Measurements from ENCODE around the gene NPNT. TPM values are rescaled to one million over a fixed set of nuclear protein-coding genes. Genes with fewer than 3 reads are reported as not detected.

Gene NPNT
- total and polyA plus RNA-seq, 5 donors from 2014 or later: not detected

- Histone ChIP-seq H3K36me3 (ENCODE audit: control insufficient read depth, insufficient read depth, low read length) (no peaks in the 10 kb centered on the region), H3K27me3 (ENCODE audit: control insufficient read depth, insufficient read depth, low read length) (no peaks in the 10 kb centered on the region), H3K4me3 (ENCODE audit: low read depth, low read length) (no peak overlapping the region), H3K27ac (ENCODE audit: insufficient read depth, low read length, poor library complexity, severe bottlenecking) (no peak overlapping the region), H3K4me1 (ENCODE audit: control insufficient read depth, insufficient read depth, low read length, poor library complexity, severe bottlenecking) (no peaks in the 10 kb centered on the region), H3K9me3 (ENCODE audit: control insufficient read depth in 2 of 2, low read length in 2 of 2) (peaks cover 4 to 7% of the 10 kb centered on the region in 2 experiments)
- DNase-seq (no peak), ATAC-seq (ENCODE audit: low read depth in 2 of 2) (no peak)
- H3K9me3 Mint-ChIP-seq: peaks cover 1 to 42% (median 16%) of the 10 kb centered on the region in 7 donors
- no peak overlapping the region for H3K27ac Mint-ChIP-seq
- peaks cover 3% of the 10 kb centered on the region for H3K36me3 Mint-ChIP-seq
- H3K4me3 Mint-ChIP-seq: no peak overlapping the region
- no peaks in the 10 kb centered on the region for H3K27me3 Mint-ChIP-seq
- H3K4me1 Mint-ChIP-seq: no peaks in the 10 kb centered on the region
Measured at GRCh38 chr4:106010761-106011160, 115.5 kb downstream of the NPNT start.

GRCh38 chr4:106011387-106011786 is 116.1 kb downstream of the NPNT start:
- Histone ChIP-seq H3K27me3 (ENCODE audit: control insufficient read depth, insufficient read depth, low read length) (no peaks in the 10 kb centered on the region), H3K36me3 (ENCODE audit: control insufficient read depth, insufficient read depth, low read length) (no peaks in the 10 kb centered on the region), H3K9me3 (ENCODE audit: control insufficient read depth in 2 of 2, low read length in 2 of 2) (peaks cover 4 to 7% of the 10 kb centered on the region in 2 experiments), H3K4me3 (ENCODE audit: low read depth, low read length) (no peak overlapping the region), H3K4me1 (ENCODE audit: control insufficient read depth, insufficient read depth, low read length, poor library complexity, severe bottlenecking) (no peaks in the 10 kb centered on the region), H3K27ac (ENCODE audit: insufficient read depth, low read length, poor library complexity, severe bottlenecking) (no peak overlapping the region)
- Mint-ChIP-seq H3K4me3 (no peak overlapping the region), H3K36me3 (peaks cover 3% of the 10 kb centered on the region), H3K9me3 (peaks cover 1 to 42% (median 16%) of the 10 kb centered on the region in 7 donors), H3K27me3 (no peaks in the 10 kb centered on the region), H3K4me1 (no peaks in the 10 kb centered on the region), H3K27ac (no peak overlapping the region)
- ATAC-seq (ENCODE audit: low read depth in 2 of 2) (no peak), DNase-seq (no peak)

GRCh38 chr4:106017975-106018374 is 122.7 kb downstream of the NPNT start:
- no peak overlapping the region for H3K27ac Mint-ChIP-seq
- H3K4me1 Mint-ChIP-seq: no peaks in the 10 kb centered on the region
- H3K36me3 Mint-ChIP-seq: peaks cover 3% of the 10 kb centered on the region
- no peak for ATAC-seq (ENCODE audit: low read depth in 2 of 2)
- Histone ChIP-seq H3K27ac (ENCODE audit: insufficient read depth, low read length, poor library complexity, severe bottlenecking) (no peak overlapping the region), H3K36me3 (ENCODE audit: control insufficient read depth, insufficient read depth, low read length) (no peaks in the 10 kb centered on the region), H3K27me3 (ENCODE audit: control insufficient read depth, insufficient read depth, low read length) (no peaks in the 10 kb centered on the region), H3K4me1 (ENCODE audit: control insufficient read depth, insufficient read depth, low read length, poor library complexity, severe bottlenecking) (no peaks in the 10 kb centered on the region), H3K4me3 (ENCODE audit: low read depth, low read length) (no peak overlapping the region), H3K9me3 (ENCODE audit: control insufficient read depth in 2 of 2, low read length in 2 of 2) (peaks cover 0 to 2% of the 10 kb centered on the region in 2 experiments)
- no peaks in the 10 kb centered on the region for H3K27me3 Mint-ChIP-seq
- DNase-seq: no peak
- peaks cover 0 to 18% (median 7%) of the 10 kb centered on the region in 7 donors for H3K9me3 Mint-ChIP-seq
- H3K4me3 Mint-ChIP-seq: no peak overlapping the region

GRCh38 chr4:106019771-106020170 is 124.5 kb downstream of the NPNT start:
- H3K9me3 Mint-ChIP-seq: peaks cover 0 to 7% (median 0%) of the 10 kb centered on the region in 7 donors
- H3K27ac Mint-ChIP-seq: no peak overlapping the region
- Histone ChIP-seq H3K9me3 (ENCODE audit: control insufficient read depth in 2 of 2, low read length in 2 of 2) (peaks cover 0 to 3% of the 10 kb centered on the region in 2 experiments), H3K4me1 (ENCODE audit: control insufficient read depth, insufficient read depth, low read length, poor library complexity, severe bottlenecking) (no peaks in the 10 kb centered on the region), H3K27ac (ENCODE audit: insufficient read depth, low read length, poor library complexity, severe bottlenecking) (no peak overlapping the region), H3K4me3 (ENCODE audit: low read depth, low read length) (no peak overlapping the region), H3K36me3 (ENCODE audit: control insufficient read depth, insufficient read depth, low read length) (no peaks in the 10 kb centered on the region), H3K27me3 (ENCODE audit: control insufficient read depth, insufficient read depth, low read length) (no peaks in the 10 kb centered on the region)
- no peak for DNase-seq
- no peak for ATAC-seq (ENCODE audit: low read depth in 2 of 2)
- no peak overlapping the region for H3K4me3 Mint-ChIP-seq
- H3K27me3 Mint-ChIP-seq: no peaks in the 10 kb centered on the region
- no peaks in the 10 kb centered on the region for H3K36me3 Mint-ChIP-seq
- H3K4me1 Mint-ChIP-seq: no peaks in the 10 kb centered on the region

Other genes with a start within 250 kb of the NPNT start
- 25.4 TPM for gene INTS12, start 186.8 kb upstream of the NPNT start, total RNA-seq
- 10 to 100 TPM; 36.4 to 42.9 (median 39.7) TPM for gene INTS12, start 186.8 kb upstream of the NPNT start, polyA plus RNA-seq
- gene GSTCD, start 186.7 kb upstream of the NPNT start, total RNA-seq: 4.4 TPM
- gene GSTCD, start 186.7 kb upstream of the NPNT start, polyA plus RNA-seq: 1 to 10 TPM; 1.6 to 3.0 (median 2.1) TPM

Data from CD4-positive, CD25-positive, alpha-beta regulatory T cell (primary cell).